ENCODE measurements around the gene ADAMTS1. TPM values are rescaled to one million over a fixed set of nuclear protein-coding genes. Genes with fewer than 3 reads are reported as not detected.

Gene ADAMTS1
- total RNA-seq, 1 experiment from 2014 or later = 1.4 TPM

GRCh38 chr21:26809745-26810144, 35.5 kb downstream of the ADAMTS1 start:
- Mint-ChIP-seq H3K4me3 (ENCODE audit: unreplicated experiment) (no peak overlapping the region), H3K27me3 (ENCODE audit: insufficient read depth, unreplicated experiment) (no peaks in the 10 kb centered on the region), H3K4me1 (ENCODE audit: insufficient read depth, unreplicated experiment) (peaks cover 14% of the 10 kb centered on the region), H3K9me3 (ENCODE audit: unreplicated experiment) (no peaks in the 10 kb centered on the region), H3K27ac (ENCODE audit: low read depth, unreplicated experiment) (no peak overlapping the region), H3K36me3 (ENCODE audit: insufficient read depth, unreplicated experiment) (no peaks in the 10 kb centered on the region)
- ChIA-PET POLR2A (interaction anchor here (0.6 kb wide), 1 partner anchor 204 kb away, joined by 3 read pairs; no protein-coding TSS in a partner anchor), CTCF (no interaction called here)
- TF ChIP-seq CTCF (IDR thresholded peaks at IDR 0.05; ENCODE audit: unreplicated experiment) = no peak
- intact Hi-C loops (cut with micrococcal nuclease) = no loop called here
- DNase-seq (ENCODE audit: unreplicated experiment) = no peak
- no TSS peak for BruUV-seq (replicated peaks)

GRCh38 chr21:26806801-26807295, 38.4 kb downstream of the ADAMTS1 start:
- peak; percentile 71 for DNase-seq (ENCODE audit: unreplicated experiment)

GRCh38 chr21:26804895-26805609, 40.2 kb downstream of the ADAMTS1 start:
- Mint-ChIP-seq H3K4me1 (ENCODE audit: insufficient read depth, unreplicated experiment) (peaks cover 8% of the 10 kb centered on the region), H3K9me3 (ENCODE audit: unreplicated experiment) (no peaks in the 10 kb centered on the region), H3K27me3 (ENCODE audit: insufficient read depth, unreplicated experiment) (no peaks in the 10 kb centered on the region), H3K27ac (ENCODE audit: low read depth, unreplicated experiment) (no peak overlapping the region), H3K36me3 (ENCODE audit: insufficient read depth, unreplicated experiment) (no peaks in the 10 kb centered on the region), H3K4me3 (ENCODE audit: unreplicated experiment) (no peak overlapping the region)
- CTCF ChIA-PET = interaction anchor here (0.7 kb wide), 1 partner anchor 16 kb away, joined by 3 read pairs; no protein-coding TSS in a partner anchor
- POLR2A ChIA-PET = no interaction called here
- no peak for DNase-seq (ENCODE audit: unreplicated experiment)
- intact Hi-C loops (cut with micrococcal nuclease) = no loop called here
- TF ChIP-seq CTCF (IDR thresholded peaks at IDR 0.05; ENCODE audit: unreplicated experiment) = no peak
- BruUV-seq (replicated peaks) = no TSS peak

More at GRCh38 chr21:26806801-26807295, 38.4 kb downstream of the ADAMTS1 start:
- Mint-ChIP-seq H3K9me3 (ENCODE audit: unreplicated experiment) (no peaks in the 10 kb centered on the region), H3K4me3 (ENCODE audit: unreplicated experiment) (no peak overlapping the region), H3K27me3 (ENCODE audit: insufficient read depth, unreplicated experiment) (no peaks in the 10 kb centered on the region), H3K4me1 (ENCODE audit: insufficient read depth, unreplicated experiment) (peaks cover 8% of the 10 kb centered on the region), H3K27ac (ENCODE audit: low read depth, unreplicated experiment) (peak overlapping the region; percentile 16), H3K36me3 (ENCODE audit: insufficient read depth, unreplicated experiment) (no peaks in the 10 kb centered on the region)
- TF ChIP-seq CTCF (IDR thresholded peaks at IDR 0.05; ENCODE audit: unreplicated experiment) = no peak
- intact Hi-C loops (cut with micrococcal nuclease) = no loop called here
- CTCF ChIA-PET = interaction anchor here (0.7 to 1.6 kb wide), 2 partner anchors 9 to 336 kb away, joined by 3 to 12 read pairs; no protein-coding TSS in a partner anchor
- POLR2A ChIA-PET = no interaction called here
- BruUV-seq (replicated peaks) = no TSS peak

- intact Hi-C loops (cut with micrococcal nuclease) = no loop called here
- no peak for TF ChIP-seq CTCF (IDR thresholded peaks at IDR 0.05; ENCODE audit: unreplicated experiment)
- H3K4me3 Mint-ChIP-seq (ENCODE audit: unreplicated experiment) = no peak overlapping the region
- CTCF ChIA-PET = no interaction called here
- peak; percentile 56 for DNase-seq (ENCODE audit: unreplicated experiment)
- H3K27ac Mint-ChIP-seq (ENCODE audit: low read depth, unreplicated experiment) = no peak overlapping the region
- BruUV-seq (replicated peaks) = no TSS peak
- H3K4me1 Mint-ChIP-seq (ENCODE audit: insufficient read depth, unreplicated experiment) = peaks cover under 1% of the 10 kb centered on the region
- H3K27me3 Mint-ChIP-seq (ENCODE audit: insufficient read depth, unreplicated experiment) = no peaks in the 10 kb centered on the region
- H3K36me3 Mint-ChIP-seq (ENCODE audit: insufficient read depth, unreplicated experiment) = no peaks in the 10 kb centered on the region
- H3K9me3 Mint-ChIP-seq (ENCODE audit: unreplicated experiment) = no peaks in the 10 kb centered on the region
- POLR2A ChIA-PET = interaction anchor here (0.6 kb wide), 1 partner anchor 14 kb away, joined by 4 read pairs; no protein-coding TSS in a partner anchor
These were observed 43.7 kb downstream of the ADAMTS1 start for GRCh38 chr21:26801498-26801897.
